Measurements from ENCODE around the gene ZNF292. TPM values are rescaled to one million over a fixed set of nuclear protein-coding genes. Genes with fewer than 3 reads are reported as not detected.

Gene ZNF292
- total and polyA plus RNA-seq, 5 donors from 2014 or later: 25.6 to 119 (median 33.1) TPM

DNA sequence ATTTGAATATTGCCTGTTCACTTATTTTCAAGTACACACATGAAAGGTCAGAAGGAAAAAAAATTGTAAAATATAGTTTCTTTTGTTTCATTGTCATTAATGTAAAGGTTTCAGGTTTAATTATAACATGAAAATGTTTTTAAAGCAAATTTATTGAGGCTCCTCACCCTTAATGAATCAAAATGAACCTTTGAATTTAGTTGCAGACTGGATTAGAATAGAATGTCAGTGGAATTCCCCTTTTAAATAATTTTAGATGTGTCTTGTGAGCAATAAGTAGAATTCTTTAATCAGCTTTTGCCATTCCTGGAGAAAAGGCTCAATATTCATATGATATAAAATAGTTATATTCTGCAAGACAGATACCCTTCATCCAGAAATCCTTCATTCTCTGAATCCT is 96.4 kb downstream of the ZNF292 start:
- no peaks in the 10 kb centered on the region for H3K27me3 Mint-ChIP-seq
- peaks cover 62% of the 10 kb centered on the region for H3K36me3 Mint-ChIP-seq
- H3K27ac Mint-ChIP-seq: no peak overlapping the region
- no peak overlapping the region for H3K4me3 Mint-ChIP-seq
- Histone ChIP-seq H3K4me3 (ENCODE audit: low read depth, low read length) (no peak overlapping the region), H3K36me3 (ENCODE audit: control insufficient read depth, insufficient read depth, low read length) (peaks cover 58% of the 10 kb centered on the region), H3K9me3 (ENCODE audit: control insufficient read depth in 2 of 2, low read length in 2 of 2) (no peaks in the 10 kb centered on the region), H3K27me3 (ENCODE audit: control insufficient read depth, insufficient read depth, low read length) (no peaks in the 10 kb centered on the region), H3K4me1 (ENCODE audit: control insufficient read depth, insufficient read depth, low read length, poor library complexity, severe bottlenecking) (no peaks in the 10 kb centered on the region), H3K27ac (ENCODE audit: insufficient read depth, low read length, poor library complexity, severe bottlenecking) (no peak overlapping the region)
- no peak for ATAC-seq (ENCODE audit: low read depth in 2 of 2)
- peaks cover 0 to 1% (median 0%) of the 10 kb centered on the region in 7 donors for H3K9me3 Mint-ChIP-seq
- no peak for DNase-seq
- peaks cover 8 to 21% (median 19%) of the 10 kb centered on the region in 4 donors for H3K4me1 Mint-ChIP-seq

DNA sequence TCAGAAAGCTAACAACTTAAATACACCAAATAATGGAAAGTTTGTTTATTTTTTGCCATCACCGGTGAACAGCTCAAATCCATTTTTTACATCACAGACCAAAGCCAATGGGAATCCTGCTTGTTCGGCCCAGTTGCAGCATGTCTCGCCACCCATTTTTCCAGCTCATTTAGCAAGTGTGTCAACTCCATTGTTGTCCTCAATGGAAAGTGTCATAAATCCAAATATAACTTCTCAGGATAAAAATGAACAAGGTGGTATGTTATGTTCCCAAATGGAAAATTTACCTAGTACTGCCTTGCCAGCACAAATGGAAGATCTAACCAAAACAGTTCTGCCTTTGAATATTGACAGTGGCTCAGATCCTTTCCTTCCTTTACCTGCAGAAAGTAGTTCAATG is 101.7 kb downstream of the ZNF292 start:
- H3K27ac Mint-ChIP-seq: no peak overlapping the region
- peaks cover 13 to 27% (median 20%) of the 10 kb centered on the region in 4 donors for H3K4me1 Mint-ChIP-seq
- DNase-seq (no peak), ATAC-seq (ENCODE audit: low read depth in 2 of 2) (no peak)
- no peak overlapping the region for H3K4me3 Mint-ChIP-seq
- Histone ChIP-seq H3K4me1 (ENCODE audit: control insufficient read depth, insufficient read depth, low read length, poor library complexity, severe bottlenecking) (no peaks in the 10 kb centered on the region), H3K27me3 (ENCODE audit: control insufficient read depth, insufficient read depth, low read length) (no peaks in the 10 kb centered on the region), H3K27ac (ENCODE audit: insufficient read depth, low read length, poor library complexity, severe bottlenecking) (no peak overlapping the region), H3K9me3 (ENCODE audit: control insufficient read depth in 2 of 2, low read length in 2 of 2) (no peaks in the 10 kb centered on the region), H3K36me3 (ENCODE audit: control insufficient read depth, insufficient read depth, low read length) (peaks cover 54% of the 10 kb centered on the region), H3K4me3 (ENCODE audit: low read depth, low read length) (no peak overlapping the region)
- H3K9me3 Mint-ChIP-seq: peaks cover 0 to 7% (median 0%) of the 10 kb centered on the region in 7 donors
- no peaks in the 10 kb centered on the region for H3K27me3 Mint-ChIP-seq
- H3K36me3 Mint-ChIP-seq: peaks cover 61% of the 10 kb centered on the region

DNA sequence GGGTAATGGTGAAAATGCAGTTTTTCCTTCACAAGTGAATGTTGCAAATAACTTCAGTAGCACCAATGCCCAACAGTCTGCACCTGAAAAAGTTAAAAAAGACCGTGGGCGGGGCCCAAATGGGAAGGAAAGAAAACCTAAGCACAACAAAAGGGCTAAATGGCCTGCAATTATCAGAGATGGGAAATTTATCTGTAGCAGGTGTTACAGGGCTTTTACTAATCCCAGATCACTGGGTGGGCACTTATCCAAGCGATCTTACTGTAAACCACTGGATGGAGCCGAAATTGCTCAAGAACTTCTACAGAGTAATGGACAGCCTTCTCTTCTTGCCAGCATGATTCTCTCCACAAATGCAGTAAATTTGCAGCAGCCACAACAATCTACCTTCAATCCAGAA is 102.2 kb downstream of the ZNF292 start:
- Mint-ChIP-seq H3K36me3 (peaks cover 55% of the 10 kb centered on the region), H3K27me3 (no peaks in the 10 kb centered on the region), H3K4me1 (peaks cover 9 to 26% (median 17%) of the 10 kb centered on the region in 4 donors), H3K4me3 (no peak overlapping the region), H3K9me3 (peaks cover 0 to 7% (median 0%) of the 10 kb centered on the region in 7 donors), H3K27ac (no peak overlapping the region)
- ATAC-seq (ENCODE audit: low read depth in 2 of 2) (no peak), DNase-seq (no peak)
- Histone ChIP-seq H3K9me3 (ENCODE audit: control insufficient read depth in 2 of 2, low read length in 2 of 2) (no peaks in the 10 kb centered on the region), H3K4me3 (ENCODE audit: low read depth, low read length) (no peak overlapping the region), H3K36me3 (ENCODE audit: control insufficient read depth, insufficient read depth, low read length) (peaks cover 51% of the 10 kb centered on the region), H3K27me3 (ENCODE audit: control insufficient read depth, insufficient read depth, low read length) (no peaks in the 10 kb centered on the region), H3K27ac (ENCODE audit: insufficient read depth, low read length, poor library complexity, severe bottlenecking) (no peak overlapping the region), H3K4me1 (ENCODE audit: control insufficient read depth, insufficient read depth, low read length, poor library complexity, severe bottlenecking) (no peaks in the 10 kb centered on the region)

DNA sequence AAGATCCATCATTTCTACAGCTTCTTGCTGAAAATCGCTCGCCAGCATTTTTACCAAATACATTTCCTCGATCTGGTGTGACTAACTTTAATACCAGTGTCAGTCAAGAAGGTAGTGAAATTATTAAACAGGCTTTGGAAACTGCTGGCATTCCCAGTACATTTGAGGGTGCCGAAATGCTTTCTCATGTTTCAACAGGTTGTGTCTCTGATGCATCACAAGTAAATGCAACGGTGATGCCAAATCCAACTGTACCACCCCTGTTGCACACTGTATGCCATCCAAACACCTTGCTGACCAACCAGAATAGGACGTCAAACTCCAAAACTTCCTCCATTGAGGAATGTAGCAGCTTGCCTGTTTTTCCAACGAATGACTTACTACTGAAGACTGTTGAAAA is 102.6 kb downstream of the ZNF292 start:
- Mint-ChIP-seq H3K4me3 (no peak overlapping the region), H3K27me3 (no peaks in the 10 kb centered on the region), H3K9me3 (peaks cover 0 to 7% (median 0%) of the 10 kb centered on the region in 7 donors), H3K36me3 (peaks cover 54% of the 10 kb centered on the region), H3K27ac (no peak overlapping the region), H3K4me1 (peaks cover 9 to 26% (median 17%) of the 10 kb centered on the region in 4 donors)
- no peak for DNase-seq
- H3K4me3 ChIP-seq (ENCODE audit: low read depth, low read length): no peak overlapping the region
- ATAC-seq (ENCODE audit: low read depth in 2 of 2): no peak
- no peaks in the 10 kb centered on the region for H3K9me3 ChIP-seq (ENCODE audit: control insufficient read depth in 2 of 2, low read length in 2 of 2)
- peaks cover 49% of the 10 kb centered on the region for H3K36me3 ChIP-seq (ENCODE audit: control insufficient read depth, insufficient read depth, low read length)
- no peak overlapping the region for H3K27ac ChIP-seq (ENCODE audit: insufficient read depth, low read length, poor library complexity, severe bottlenecking)
- H3K27me3 ChIP-seq (ENCODE audit: control insufficient read depth, insufficient read depth, low read length): no peaks in the 10 kb centered on the region
- H3K4me1 ChIP-seq (ENCODE audit: control insufficient read depth, insufficient read depth, low read length, poor library complexity, severe bottlenecking): no peaks in the 10 kb centered on the region

DNA sequence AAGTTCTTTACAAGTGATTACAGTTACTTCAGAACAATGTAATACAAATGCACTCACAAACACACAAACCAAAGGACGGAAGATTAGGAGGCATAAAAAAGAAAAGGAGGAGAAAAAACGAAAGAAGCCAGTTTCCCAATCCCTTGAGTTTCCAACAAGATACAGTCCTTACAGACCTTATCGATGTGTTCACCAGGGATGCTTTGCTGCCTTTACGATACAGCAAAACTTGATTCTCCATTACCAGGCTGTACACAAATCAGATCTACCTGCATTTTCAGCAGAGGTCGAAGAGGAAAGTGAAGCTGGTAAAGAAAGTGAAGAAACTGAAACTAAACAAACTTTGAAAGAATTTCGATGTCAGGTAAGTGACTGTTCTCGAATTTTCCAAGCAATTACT is 104.4 kb downstream of the ZNF292 start:
- H3K27me3 Mint-ChIP-seq: no peaks in the 10 kb centered on the region
- peaks cover 0 to 7% (median 0%) of the 10 kb centered on the region in 7 donors for H3K9me3 Mint-ChIP-seq
- H3K27ac ChIP-seq (ENCODE audit: insufficient read depth, low read length, poor library complexity, severe bottlenecking): no peak overlapping the region
- H3K27ac Mint-ChIP-seq: peak overlapping the region in 2 of 3 donors; percentile 18 to 63
- H3K9me3 ChIP-seq (ENCODE audit: control insufficient read depth in 2 of 2, low read length in 2 of 2): no peaks in the 10 kb centered on the region
- no peaks in the 10 kb centered on the region for H3K4me1 ChIP-seq (ENCODE audit: control insufficient read depth, insufficient read depth, low read length, poor library complexity, severe bottlenecking)
- H3K4me3 Mint-ChIP-seq: peak overlapping the region in 1 of 4 donors; percentile 68
- H3K4me1 Mint-ChIP-seq: peaks cover 12 to 24% (median 18%) of the 10 kb centered on the region in 4 donors
- H3K4me3 ChIP-seq (ENCODE audit: low read depth, low read length): no peak overlapping the region
- no peaks in the 10 kb centered on the region for H3K27me3 ChIP-seq (ENCODE audit: control insufficient read depth, insufficient read depth, low read length)
- ATAC-seq (ENCODE audit: low read depth in 2 of 2) (no peak), DNase-seq (no peak)
- peaks cover 32% of the 10 kb centered on the region for H3K36me3 ChIP-seq (ENCODE audit: control insufficient read depth, insufficient read depth, low read length)
- H3K36me3 Mint-ChIP-seq: peaks cover 40% of the 10 kb centered on the region

DNA sequence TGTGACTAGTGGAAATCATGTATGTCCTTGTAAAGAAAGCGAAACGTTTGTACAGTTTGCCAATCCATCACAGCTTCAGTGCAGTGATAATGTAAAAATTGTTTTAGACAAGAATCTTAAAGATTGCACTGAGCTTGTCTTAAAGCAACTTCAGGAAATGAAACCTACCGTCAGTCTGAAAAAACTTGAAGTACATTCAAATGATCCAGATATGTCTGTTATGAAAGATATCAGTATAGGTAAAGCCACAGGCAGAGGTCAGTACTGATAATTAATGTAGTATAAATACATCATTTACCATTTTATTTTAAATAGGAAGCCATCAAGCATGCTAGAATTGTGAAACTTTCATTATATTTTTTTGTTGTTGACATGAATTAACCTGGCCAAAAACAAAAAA is 106.2 kb downstream of the ZNF292 start:
- H3K4me1 ChIP-seq (ENCODE audit: control insufficient read depth, insufficient read depth, low read length, poor library complexity, severe bottlenecking): no peaks in the 10 kb centered on the region
- H3K27me3 ChIP-seq (ENCODE audit: control insufficient read depth, insufficient read depth, low read length): no peaks in the 10 kb centered on the region
- no peak overlapping the region for H3K27ac ChIP-seq (ENCODE audit: insufficient read depth, low read length, poor library complexity, severe bottlenecking)
- DNase-seq (no peak), ATAC-seq (ENCODE audit: low read depth in 2 of 2) (no peak)
- H3K36me3 ChIP-seq (ENCODE audit: control insufficient read depth, insufficient read depth, low read length): peaks cover 14% of the 10 kb centered on the region
- no peak overlapping the region for H3K4me3 ChIP-seq (ENCODE audit: low read depth, low read length)
- Mint-ChIP-seq H3K4me1 (peaks cover 12 to 28% (median 17%) of the 10 kb centered on the region in 4 donors), H3K9me3 (peaks cover 0 to 7% (median 0%) of the 10 kb centered on the region in 7 donors), H3K4me3 (no peak overlapping the region), H3K27me3 (no peaks in the 10 kb centered on the region), H3K27ac (no peak overlapping the region), H3K36me3 (peaks cover 24% of the 10 kb centered on the region)
- H3K9me3 ChIP-seq (ENCODE audit: control insufficient read depth in 2 of 2, low read length in 2 of 2): no peaks in the 10 kb centered on the region

DNA sequence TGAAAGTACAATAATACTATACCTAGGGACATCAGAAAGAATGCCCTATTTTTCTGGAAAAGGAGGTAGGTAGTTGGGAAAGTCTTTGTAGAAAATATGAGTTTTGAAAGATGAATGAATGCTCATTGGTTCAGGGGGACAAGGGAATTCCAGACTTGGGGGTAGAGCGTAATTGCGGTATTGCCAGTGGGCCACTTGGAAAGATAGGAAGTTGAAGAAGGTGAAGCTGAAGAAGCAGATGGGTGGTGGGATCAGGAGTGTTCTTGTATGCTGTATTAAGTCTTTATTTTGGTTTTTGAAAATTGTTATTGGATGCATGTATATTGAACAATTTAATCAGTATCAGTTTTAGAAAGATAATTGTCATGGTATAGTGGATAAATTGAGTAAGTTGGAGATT is 109.1 kb downstream of the ZNF292 start:
- Histone ChIP-seq H3K9me3 (ENCODE audit: control insufficient read depth in 2 of 2, low read length in 2 of 2) (no peaks in the 10 kb centered on the region), H3K27me3 (ENCODE audit: control insufficient read depth, insufficient read depth, low read length) (no peaks in the 10 kb centered on the region), H3K4me3 (ENCODE audit: low read depth, low read length) (no peak overlapping the region), H3K36me3 (ENCODE audit: control insufficient read depth, insufficient read depth, low read length) (no peaks in the 10 kb centered on the region), H3K27ac (ENCODE audit: insufficient read depth, low read length, poor library complexity, severe bottlenecking) (no peak overlapping the region), H3K4me1 (ENCODE audit: control insufficient read depth, insufficient read depth, low read length, poor library complexity, severe bottlenecking) (no peaks in the 10 kb centered on the region)
- Mint-ChIP-seq H3K4me1 (peaks cover 6 to 29% (median 17%) of the 10 kb centered on the region in 4 donors), H3K9me3 (peaks cover 0 to 4% (median 0%) of the 10 kb centered on the region in 7 donors), H3K4me3 (no peak overlapping the region), H3K27me3 (no peaks in the 10 kb centered on the region), H3K36me3 (peaks cover 8% of the 10 kb centered on the region), H3K27ac (peak overlapping the region in 1 of 3 donors; percentile 1)
- DNase-seq (no peak), ATAC-seq (ENCODE audit: low read depth in 2 of 2) (no peak)

DNA sequence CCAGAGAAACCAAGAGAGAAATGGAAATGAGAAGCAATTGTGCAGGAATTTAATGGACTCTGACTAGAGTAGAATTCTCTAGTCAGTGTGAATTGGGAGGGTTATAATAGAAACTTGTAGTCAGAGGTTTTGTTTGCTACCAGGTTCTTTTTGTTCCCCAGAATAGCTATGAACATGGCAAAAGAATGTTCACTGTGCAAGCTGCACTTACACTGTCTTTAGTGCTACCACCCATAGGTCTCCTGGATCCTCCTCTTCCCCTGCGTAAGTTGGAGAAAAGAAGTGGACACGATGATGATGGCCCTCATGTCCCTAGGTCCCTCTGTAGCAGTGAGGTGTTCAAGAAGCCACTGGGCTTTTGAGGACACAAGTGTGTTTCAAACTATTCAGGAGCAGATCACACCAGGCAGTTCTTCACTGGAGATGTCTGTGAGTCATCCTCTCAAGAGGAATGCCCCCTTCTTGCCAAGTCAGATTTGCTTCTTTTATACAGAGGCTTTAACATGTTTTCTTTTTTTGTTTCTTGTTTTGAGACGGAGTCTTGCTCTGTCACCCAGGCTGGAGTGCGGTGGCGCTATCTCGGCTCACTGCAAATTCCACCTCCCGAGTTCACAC is 119.4 kb downstream of the ZNF292 start:
- H3K4me1 Mint-ChIP-seq: peaks cover 5 to 24% (median 11%) of the 10 kb centered on the region in 4 donors
- ATAC-seq (ENCODE audit: low read depth in 2 of 2) (no peak), DNase-seq (no peak)
- peaks cover 6% of the 10 kb centered on the region for H3K4me1 ChIP-seq (ENCODE audit: control insufficient read depth, insufficient read depth, low read length, poor library complexity, severe bottlenecking)
- H3K9me3 ChIP-seq (ENCODE audit: control insufficient read depth in 2 of 2, low read length in 2 of 2): no peaks in the 10 kb centered on the region
- H3K4me3 ChIP-seq (ENCODE audit: low read depth, low read length): no peak overlapping the region
- H3K36me3 ChIP-seq (ENCODE audit: control insufficient read depth, insufficient read depth, low read length): no peaks in the 10 kb centered on the region
- H3K27ac ChIP-seq (ENCODE audit: insufficient read depth, low read length, poor library complexity, severe bottlenecking): no peak overlapping the region
- no peaks in the 10 kb centered on the region for H3K27me3 Mint-ChIP-seq
- H3K9me3 Mint-ChIP-seq: no peaks in the 10 kb centered on the region
- H3K27me3 ChIP-seq (ENCODE audit: control insufficient read depth, insufficient read depth, low read length): no peaks in the 10 kb centered on the region
- no peaks in the 10 kb centered on the region for H3K36me3 Mint-ChIP-seq
- H3K27ac Mint-ChIP-seq: peak overlapping the region in 1 of 3 donors; percentile 64
- no peak overlapping the region for H3K4me3 Mint-ChIP-seq
